GM21825 (cell line): ENCODE data around the gene SCN5A.

ENCODE experiments used
- ATAC-seq: cut with Tn5 transposase; IDR thresholded peaks from one replicate; pipeline ENCODE4 v1.9.1; 2021; ENCODE audit warnings: mild to moderate bottlenecking, moderate library complexity; ENCODE audit not compliant: unreplicated experiment

Gene SCN5A

DNA sequence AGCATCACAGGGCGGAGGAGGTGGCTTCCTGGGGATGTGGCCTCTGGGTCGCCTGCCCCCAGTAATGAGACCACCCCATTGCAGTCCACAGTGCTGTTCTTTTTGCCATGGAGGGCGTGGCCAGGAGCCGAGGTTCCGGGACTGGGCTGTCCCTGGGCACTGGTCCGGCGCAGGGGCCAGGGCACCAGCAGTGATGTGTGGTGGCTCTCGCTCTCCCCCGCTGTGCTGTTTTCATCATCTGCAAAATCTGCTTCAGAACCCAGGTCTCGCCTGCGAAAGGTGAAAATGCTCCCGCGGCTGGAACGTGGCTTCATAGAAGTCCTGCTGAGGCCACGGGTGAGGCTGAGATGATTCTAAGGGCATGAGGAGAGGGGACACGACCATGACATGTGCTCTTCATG lies 45.8 kb downstream of the SCN5A start:
- no peak for ATAC-seq

DNA sequence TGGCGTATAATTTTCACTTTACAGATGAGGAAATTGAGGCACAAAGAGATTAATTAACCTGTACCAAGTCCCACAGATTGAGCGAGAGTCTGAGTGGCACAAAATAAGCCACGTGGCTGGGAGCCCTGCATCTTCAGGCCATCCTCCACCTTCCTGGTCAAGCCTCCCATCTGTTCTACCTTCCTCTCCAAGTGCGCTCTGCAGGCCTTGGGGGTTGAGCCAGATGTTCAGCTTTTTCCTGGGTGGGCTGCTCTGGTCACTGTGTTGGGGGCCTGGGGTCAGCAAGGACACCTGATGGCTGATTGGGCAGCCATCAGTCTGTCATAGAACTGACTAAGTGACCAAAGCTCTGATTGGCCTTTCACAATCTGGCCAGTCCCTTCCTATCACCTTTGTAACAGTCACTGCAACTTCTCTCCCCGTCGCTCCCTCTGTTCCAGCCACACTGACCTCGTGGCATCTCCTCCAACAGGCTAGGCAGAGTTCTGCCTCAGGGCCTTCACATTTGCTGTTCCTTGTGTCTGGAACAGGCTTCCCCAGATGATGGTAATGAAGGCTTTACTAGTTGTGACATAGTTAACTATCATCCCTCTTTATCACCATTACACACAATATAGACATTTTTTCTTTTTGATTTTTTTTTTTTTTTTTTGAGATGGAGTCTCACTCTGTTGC lies 46.8 kb downstream of the SCN5A start:
- no peak for ATAC-seq

DNA sequence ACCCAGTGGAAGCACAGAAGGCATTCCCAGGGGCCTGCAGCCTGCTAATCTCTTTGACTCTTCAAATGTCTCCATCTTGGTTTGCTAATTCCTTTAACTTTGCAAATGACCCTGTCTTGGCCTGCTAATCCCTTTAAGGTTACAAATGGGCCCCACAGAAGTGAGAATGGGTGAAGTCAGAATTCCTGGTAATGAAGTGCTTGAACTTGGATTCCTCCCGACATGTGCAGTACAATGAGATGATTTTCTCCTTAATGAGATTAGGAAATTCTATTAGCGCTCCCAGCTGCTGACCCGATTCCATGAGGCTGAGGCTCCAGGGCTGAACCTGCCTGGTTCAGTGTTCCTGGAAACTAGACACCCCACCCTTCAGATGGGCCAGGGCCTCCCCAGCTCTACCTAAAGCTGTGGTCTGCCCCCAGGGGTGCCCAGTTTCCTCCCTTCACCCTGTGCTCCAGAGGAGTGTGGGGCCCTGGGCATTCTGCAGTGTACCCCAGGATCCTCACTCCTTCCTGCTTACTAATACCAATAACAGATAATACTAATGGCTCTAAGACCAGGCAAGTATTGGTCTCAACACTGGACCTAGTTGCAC lies 47.4 kb downstream of the SCN5A start:
- ATAC-seq = no peak

DNA sequence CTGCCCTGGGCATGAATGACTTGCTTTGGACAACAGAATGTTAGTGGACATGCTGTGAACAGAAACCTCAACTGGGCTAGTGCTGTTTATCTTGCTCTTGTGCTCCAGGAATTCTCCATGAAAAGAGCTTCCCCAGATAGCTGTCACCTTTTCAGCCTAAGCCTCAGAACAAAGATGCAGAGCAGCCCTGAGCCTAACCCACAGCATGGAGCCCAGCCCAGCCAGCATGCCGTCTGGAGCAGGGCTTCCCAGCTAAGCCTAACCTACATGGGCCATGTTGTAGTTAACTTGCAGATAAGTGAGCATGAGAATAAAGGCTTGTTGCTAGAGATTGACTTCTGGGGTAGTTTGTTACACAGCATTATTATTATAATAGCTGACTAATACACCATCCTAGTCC lies 48.9 kb downstream of the SCN5A start:
- ATAC-seq = no peak

DNA sequence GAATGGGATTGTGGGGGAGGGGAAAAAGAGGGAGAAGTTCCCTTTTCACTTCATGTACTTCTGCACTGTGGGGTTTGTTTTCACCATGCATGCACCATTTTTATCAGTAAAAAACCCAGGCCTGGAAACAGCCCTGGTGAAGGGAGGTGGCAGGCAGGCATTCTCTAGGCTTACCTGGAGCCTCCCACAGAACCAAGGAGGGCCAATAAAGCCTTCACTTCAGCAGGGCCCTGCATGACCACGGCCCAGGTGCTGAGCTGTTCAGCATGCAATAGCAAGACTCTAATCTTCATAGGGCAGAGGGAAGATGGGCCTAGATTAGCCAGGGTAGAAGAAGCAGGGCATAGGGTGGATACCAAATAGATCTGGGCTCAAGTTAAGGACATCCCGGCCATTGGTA lies 49.6 kb downstream of the SCN5A start:
- ATAC-seq = no peak

DNA sequence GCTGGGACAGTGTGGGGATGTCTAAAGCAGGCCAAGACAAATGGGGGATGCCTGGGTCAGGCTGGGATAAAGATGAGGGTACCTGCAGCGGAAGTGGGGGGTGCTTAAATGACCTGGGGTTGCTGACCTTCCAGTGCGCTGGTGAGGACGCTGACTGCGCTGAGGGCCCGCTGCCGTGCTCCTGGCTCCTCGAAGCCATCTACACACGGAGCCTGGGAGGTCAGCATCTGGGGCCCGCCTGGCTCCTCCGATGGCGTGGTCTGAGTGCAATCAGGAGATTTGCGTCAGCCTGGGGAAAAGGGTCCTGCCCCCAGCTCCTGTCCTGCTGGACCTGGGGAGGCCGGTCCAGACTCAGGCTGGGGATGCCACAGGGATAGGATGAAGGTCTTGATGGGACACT lies 50.7 kb downstream of the SCN5A start:
- ATAC-seq = no peak

DNA sequence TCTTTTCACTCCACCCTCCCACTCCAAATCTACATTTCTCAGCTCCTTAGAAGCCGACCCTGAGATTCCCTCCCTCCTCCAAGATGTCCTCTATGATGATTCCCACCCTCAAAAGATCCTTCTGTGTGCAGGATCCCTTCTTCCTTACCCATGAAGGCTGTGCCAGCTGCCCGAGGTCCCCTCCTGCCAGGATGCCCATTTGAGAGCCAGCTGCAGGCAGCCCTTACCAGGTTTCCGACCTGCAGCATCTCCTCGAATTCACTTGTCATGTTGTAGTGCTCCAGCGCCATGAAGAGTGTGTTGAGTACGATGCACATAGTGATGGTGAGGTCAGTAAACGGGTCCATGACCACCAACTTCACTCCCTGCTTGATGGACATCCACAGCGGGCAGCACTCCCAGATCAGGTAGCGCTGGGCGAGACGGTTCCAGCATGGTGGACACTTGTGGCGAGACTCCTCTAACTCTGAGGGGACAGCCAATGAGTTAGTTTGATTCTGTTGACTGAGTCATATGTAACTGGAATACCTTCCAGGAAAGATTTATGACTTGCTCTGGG lies 51.9 kb downstream of the SCN5A start:
- no peak for ATAC-seq

DNA sequence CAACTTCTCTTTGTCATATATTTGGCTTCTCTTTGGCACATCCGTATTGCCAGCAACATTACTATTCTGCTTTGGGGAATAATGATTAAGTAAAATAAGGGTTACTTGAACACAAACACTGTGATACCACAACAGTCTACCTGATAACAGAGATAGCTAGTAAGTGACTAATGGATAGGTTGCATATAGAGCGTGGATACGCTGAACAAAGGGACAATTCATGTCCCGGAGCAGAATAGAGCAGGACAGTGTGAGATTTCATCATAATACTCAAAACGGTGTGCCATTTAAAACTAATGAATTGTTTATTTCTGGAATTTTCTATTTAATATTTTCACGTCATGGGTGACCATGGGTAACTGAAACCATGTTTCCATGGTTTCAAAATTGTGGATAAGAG lies 54.1 kb downstream of the SCN5A start:
- ATAC-seq = no peak

DNA sequence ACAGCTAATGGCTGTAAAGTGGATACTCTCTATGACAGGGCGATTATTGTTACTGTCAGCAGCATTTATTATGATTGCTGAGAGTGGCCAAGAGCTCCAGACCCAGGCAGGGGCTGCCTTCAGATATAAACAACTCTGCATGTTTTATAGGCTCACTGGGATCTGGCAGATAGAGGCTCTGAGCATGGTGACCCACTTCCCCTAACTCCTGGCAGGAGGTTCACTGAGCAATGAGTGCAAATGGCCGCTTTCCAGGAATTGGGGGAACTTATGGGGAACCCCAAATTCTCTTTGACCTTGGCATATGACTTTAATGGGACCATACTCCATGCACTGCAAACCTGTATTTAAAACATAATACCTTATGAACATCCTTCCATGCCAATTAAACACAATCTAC lies 59.0 kb downstream of the SCN5A start:
- no peak for ATAC-seq

DNA sequence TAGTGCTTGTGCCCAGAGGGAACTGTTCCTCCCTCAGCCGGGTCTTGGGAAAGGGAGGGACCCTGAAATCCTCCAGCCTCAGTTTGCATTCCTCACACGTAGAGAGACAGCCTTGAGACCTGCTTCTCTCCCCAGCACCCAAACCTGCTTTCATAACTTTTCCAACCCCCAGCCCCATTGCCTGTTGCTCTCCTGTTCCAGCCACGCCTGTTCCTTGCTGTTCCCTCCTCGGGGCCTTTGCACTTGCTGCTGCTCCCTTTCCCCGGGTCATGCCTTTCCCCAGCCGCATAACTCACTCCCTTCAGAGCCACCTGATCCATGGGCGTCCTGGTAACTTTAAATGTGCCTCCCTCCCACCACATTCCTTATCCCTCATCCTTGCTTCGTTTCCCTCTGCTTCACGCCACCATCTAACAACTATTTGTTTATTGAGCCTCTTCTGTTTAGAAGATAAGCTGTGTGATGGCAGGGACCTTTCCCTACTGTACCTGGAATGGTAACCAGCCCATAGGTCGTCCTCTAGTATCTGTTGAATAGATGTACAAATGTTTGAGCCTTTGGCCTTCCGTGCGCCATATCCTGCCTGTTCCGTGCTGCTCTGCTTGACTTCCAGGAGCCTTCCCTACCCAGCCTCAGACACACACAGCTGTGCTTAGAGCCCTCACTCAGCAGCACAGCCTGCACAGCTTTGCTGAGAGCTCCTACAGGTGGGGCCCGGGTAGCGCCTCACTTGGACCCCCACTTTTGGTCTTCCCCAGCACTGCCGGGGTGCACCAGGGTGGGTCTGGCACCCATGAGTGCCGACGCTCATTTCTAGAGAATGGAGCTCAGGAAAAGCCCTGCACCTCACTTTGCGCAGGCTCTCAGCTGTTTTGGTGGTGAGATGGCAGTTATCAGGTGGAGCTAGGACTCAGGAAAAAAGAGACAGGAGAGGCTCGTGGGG lies 60.2 kb downstream of the SCN5A start:
- ATAC-seq = no peak

DNA sequence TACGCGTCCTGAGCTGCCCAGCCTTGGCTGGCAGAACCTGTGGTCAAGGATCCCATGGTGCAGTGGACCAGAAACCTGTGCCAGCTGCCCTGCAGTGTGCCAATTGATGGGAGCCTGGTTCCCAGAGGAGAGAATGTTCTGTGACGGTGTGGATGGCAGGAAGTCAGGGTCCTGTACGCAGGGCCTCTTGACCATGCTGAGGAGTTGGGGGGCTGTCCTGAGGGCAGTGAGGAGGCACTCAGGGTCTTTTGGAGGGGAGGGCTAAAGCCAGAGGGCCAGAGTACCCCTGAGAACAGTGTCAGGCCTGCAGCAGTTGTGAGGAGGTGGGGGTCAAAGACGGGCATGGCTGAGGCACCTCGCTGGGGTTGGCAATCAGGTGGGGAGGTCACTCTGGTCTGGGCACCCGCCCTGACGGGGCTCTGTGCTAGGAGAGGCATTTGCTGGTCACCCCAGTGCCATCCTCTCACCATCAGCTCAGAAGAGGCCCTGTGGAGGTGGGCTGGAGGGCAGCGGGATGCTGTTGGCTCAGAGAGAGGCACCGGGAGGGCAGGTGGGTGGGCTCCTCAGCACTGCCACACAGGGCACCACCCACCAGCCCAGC lies 61.0 kb downstream of the SCN5A start:
- no peak for ATAC-seq

DNA sequence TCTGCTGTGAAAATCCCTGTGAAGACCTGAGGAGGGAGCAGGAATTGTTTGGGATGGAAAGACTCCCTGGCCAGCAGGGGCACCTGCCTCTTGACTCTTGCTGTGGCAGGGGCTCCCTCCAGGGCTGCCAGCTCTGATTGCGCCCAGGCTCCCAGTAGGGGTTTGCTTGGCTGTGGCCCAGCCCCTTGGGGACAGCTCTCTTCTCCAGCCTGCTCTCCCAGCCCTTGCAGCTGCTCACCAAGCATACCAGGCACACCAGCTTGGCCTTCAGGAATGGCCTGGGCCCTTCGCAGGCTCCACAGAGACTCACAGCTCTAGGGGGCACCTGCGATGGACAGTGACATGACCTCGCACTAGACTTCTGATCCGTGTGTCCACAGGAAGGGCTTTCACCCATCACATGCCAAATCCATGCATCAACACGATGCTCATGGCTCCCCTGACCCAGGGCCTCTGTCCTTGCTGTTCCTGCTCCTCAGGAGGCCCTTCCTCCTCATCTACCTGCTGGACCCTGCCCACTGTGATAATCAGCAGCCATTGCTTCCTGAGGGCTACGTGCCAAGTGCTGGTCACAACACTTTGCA lies 61.8 kb downstream of the SCN5A start:
- no peak for ATAC-seq

DNA sequence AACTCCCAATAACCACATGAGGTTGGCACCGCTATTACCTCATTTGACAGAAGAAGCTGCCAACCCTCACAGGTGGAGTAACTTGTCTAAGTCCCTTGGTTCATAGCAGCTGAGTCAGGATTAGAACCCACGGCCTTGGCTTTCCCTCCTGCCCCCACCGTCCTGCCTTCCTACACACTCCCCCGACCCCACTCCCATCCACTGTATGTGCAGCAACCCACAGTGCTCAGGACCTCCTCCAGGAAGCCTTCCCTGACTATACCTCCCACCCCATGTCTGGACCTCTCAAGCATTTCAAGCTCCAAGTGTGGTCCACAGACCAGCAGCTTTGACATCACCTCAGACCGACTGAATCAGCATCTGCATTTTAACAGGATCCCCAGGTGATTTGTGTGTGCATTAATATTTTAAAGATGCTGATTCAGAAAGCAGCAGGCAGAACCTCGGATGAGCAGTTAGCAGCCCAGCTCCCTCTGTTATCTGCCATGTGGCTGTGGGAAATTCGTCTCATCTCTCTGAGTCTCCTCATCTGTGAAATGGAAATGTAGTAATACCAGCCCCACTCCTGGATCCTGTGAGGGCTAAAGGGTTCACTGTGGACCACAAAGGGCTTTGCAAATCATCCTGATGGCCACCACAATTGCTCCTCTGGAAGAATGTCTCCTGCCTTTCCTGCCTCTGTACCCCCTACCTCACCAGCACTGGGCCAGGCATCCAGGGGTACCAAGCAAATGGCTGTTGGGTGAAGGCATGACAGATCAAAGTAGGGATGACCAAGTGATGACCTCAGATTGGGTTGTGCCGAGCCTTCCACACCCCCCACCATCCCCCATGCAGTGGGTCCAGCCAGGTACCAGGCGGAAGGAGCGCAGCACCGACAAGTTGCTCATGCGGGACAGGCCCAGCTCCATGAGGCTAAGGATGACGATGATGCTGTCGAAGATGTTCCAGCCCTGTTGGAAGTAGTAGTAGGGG lies 62.7 kb downstream of the SCN5A start:
- ATAC-seq = no peak

DNA sequence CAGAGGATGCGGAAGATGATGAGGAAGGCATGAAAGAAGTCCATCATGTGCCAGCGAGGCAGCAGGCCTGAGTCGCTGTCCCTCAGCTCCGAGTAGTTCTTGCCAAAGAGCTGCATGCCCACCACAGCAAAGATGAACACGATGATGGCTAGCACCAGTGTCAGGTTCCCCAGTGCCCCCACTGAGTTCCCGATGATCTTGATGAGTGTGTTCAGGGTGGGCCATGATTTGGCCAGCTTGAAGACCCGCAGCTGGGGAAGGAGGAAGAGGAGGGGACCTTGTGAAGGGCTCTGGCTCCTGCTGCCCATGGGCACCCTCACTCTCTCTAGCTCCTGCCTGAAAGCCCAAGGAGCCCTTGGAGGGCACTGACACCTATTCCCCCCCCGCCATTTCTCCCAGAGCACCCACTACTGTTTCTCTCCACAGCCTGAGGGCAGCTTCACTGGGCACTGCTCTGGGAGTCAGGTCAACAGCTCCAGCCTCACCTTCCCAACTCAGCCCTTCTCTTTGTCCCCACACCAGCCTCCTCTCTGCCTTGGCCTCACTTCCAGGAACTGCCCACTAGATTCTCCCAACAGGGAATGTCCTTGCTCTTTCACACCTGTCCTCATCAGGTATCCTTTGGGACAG lies 63.6 kb downstream of the SCN5A start:
- no peak for ATAC-seq

DNA sequence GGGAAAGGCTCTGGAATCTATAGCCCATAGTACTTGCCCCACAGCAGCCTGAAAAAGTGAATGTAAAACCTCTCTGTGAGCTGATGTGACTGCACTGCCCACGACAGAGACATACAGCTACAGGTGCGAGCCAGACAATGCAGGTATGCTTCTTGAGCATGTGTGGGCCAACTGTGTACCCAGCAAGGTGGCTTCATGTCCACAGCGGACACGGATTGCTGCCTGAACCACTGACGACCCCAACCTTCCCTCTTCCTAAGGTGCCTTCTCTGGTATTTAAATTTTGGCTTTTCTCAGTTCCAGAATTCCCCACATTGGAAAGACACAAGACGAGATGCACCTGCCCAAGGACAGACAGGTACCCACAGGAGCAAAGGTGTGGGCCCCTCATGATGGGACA lies 65.8 kb downstream of the SCN5A start:
- no peak for ATAC-seq

DNA sequence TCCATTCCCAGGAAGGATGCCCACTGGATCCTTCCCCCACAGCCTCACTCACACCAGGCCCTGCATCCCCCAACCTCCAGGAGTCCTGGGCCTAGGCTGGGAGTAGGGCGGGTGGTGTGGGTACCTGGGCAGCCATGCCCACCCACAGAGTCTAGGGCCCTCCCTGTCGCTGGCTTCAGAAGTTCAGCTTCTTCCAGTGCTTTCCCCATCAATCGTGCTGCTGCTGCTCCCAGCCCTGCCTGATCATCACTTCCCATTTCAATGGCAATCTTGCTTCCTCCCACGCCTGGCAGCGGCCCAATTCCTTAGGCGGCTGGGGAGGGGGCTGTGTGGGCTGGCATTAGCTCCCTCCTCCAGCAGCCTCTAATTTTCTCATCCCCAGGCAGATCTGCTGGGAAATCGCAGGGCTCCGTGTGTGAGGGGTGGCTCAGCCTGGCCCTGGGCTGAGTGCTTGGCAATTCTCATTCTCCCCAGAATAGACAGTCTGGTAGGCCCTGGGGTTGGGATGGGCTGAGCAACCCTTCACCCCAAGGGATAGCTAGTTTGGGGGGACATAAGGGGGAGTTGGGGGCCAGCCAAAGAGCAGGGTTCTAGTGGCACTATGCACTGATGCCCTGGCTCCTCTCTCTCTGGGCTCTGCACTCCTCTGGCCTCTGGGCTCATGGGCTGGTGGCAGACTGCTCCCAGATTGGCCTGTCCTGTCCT lies 66.4 kb downstream of the SCN5A start:
- ATAC-seq = no peak

DNA sequence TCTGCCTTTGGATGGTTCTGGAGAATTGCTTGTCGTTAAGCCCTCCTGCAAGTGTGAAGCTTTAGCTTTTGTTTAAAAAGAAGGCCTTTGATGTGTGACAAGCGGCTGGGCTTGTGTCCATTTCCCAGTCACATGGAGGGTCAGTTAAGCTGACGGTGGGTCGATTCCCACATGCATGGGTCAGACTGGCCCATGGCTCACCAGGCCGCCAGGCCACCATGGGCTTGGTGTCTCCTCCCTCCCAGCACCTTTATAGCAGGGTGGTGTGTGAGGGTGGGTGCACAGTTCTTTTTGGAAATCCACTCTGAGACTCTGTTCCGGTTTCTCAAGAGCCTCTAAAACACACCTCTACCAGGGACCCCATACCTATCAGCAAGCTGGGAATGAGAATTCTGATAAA lies 67.2 kb downstream of the SCN5A start:
- ATAC-seq = no peak

DNA sequence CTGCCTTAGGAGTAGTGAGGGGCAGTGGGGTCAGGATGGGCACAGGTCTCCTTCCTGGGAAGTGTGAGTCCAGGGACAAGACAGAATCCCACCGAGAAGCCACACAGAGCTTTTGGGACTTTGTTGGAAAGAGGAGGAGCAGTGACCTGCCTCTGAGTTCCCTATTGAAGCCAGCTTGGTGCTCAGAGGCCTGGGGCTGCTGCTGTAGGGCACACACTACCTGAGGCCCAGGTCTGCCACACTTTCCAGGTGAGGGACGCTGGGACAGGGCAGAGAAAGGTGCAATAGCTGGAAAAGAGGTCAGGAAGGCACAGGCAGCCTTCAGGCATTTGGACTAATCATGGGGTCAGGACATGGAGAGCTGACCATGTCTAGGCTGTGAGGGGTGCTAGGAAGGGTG lies 67.7 kb downstream of the SCN5A start:
- no peak for ATAC-seq
